ENCODE results near the gene UBE2Z. TPM values are rescaled to one million over a fixed set of nuclear protein-coding genes. Genes with fewer than 3 reads are reported as not detected.

UBE2Z gene
- polyA plus RNA-seq, 1 donor (not counting 4 experiments of a cell fraction or from before 2014, with no cell fraction given) = 132 TPM

DNA sequence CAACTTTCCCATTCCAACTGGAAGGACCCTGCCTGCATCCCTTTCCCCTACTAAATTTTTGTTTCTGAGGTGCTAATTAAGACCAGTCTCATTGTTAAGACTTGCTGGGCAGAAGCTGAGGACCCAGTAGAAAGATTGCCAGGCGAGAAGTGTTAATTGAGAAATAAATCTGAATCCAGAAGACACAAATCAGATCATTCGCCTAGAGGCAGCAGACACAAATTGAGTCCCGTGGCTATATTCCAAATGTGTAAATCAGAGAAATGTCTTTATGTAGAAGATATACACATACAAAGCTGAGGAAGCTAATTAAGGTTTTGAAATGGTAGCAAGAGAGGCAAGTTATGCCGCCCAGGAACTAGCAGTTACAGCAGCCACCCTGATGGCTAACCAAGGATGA is 47.8 kb upstream of the UBE2Z start:
- Histone ChIP-seq H4K20me1 (ENCODE audit: control insufficient read depth, extremely low read depth, insufficient read depth, low read length) (no peaks in the 10 kb centered on the region), H3K9me1 (ENCODE audit: control insufficient read depth, extremely low read depth, insufficient read depth, low read length) (no peaks in the 10 kb centered on the region), H3K36me3 (ENCODE audit: control insufficient read depth in 2 of 2, extremely low read depth in 1 of 2, insufficient read depth in 2 of 2, low read length in 2 of 2) (peaks cover 10 to 23% of the 10 kb centered on the region in 2 experiments), H2AFZ (ENCODE audit: control insufficient read depth, low read length) (no peak overlapping the region), H3K9ac (ENCODE audit: control insufficient read depth, extremely low read depth, insufficient read depth, low read length) (no peak overlapping the region), H3K9me3 (ENCODE audit: control insufficient read depth, low read depth, low read length) (no peaks in the 10 kb centered on the region), H3K27me3 (ENCODE audit: control insufficient read depth, extremely low read depth, insufficient read depth, low read length) (no peaks in the 10 kb centered on the region), H3K27ac (ENCODE audit: control insufficient read depth, insufficient read depth, low read length) (no peak overlapping the region), H3K79me2 (ENCODE audit: control insufficient read depth, insufficient read depth, low read length) (no peaks in the 10 kb centered on the region), H3K4me2 (ENCODE audit: control insufficient read depth, extremely low read depth, insufficient read depth, low read depth, low read length) (no peak overlapping the region), H3K4me3 (ENCODE audit: control insufficient read depth in 2 of 3, extremely low read depth in 1 of 3, insufficient read depth in 2 of 3, low read depth in 1 of 3, low read length in 3 of 3) (no peak overlapping the region), H3K4me1 (ENCODE audit: control insufficient read depth, extremely low read depth, insufficient read depth, low read length) (no peaks in the 10 kb centered on the region)
- DNase-seq (ENCODE audit: low read depth, low spot score) (no peak), FAIRE-seq (no peak)
- dilution Hi-C loops (cut with MboI; ENCODE audit: extremely low pct_ligation_motif_present, low sequenced_read_pairs) = no loop called here
- TF ChIP-seq EZH2 (IDR thresholded peaks at IDR 0.05; ENCODE audit: low read length) = no peak
- TF ChIP-seq, protein P1, sequence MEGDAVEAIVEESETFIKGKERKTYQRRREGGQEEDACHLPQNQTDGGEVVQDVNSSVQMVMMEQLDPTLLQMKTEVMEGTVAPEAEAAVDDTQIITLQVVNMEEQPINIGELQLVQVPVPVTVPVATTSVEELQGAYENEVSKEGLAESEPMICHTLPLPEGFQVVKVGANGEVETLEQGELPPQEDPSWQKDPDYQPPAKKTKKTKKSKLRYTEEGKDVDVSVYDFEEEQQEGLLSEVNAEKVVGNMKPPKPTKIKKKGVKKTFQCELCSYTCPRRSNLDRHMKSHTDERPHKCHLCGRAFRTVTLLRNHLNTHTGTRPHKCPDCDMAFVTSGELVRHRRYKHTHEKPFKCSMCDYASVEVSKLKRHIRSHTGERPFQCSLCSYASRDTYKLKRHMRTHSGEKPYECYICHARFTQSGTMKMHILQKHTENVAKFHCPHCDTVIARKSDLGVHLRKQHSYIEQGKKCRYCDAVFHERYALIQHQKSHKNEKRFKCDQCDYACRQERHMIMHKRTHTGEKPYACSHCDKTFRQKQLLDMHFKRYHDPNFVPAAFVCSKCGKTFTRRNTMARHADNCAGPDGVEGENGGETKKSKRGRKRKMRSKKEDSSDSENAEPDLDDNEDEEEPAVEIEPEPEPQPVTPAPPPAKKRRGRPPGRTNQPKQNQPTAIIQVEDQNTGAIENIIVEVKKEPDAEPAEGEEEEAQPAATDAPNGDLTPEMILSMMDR (optimal IDR thresholded peaks at IDR 0.05 in 1 of 3, IDR thresholded peaks at IDR 0.05 in 1 of 3, conservative IDR thresholded peaks at IDR 0.05 in 1 of 3; ENCODE audit: extremely low read depth in 1 of 3, insufficient read depth in 2 of 3, low read length in 3 of 3) = no peak

DNA sequence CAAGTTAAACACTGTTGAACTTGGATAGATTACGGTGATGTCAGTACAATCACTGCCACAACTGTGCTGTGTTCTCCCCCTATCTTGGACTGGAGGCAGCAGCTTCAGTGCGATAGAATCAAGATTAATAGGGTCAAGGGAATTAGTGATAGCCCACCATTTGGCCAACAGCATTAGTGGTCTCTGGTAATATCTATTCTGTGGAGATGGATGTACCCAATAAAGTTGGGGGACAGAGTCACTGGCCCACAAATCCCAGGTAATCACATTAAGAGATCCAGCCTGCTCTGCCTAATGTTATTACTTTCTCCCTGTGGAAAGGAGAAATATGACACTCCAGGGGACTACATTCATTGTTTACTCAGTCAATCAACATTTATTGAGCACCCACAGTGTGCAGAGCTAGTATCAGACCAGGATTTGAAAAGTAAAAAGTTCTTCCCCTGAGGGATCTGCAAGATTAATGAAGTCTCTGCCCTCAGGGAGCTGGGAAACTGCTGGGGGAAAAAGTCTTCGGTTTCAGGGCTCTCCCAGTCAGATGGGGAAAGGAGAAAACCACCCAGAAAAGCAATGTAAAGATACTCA is 39.2 kb upstream of the UBE2Z start:
- peaks cover 7% of the 10 kb centered on the region for H3K27me3 ChIP-seq (ENCODE audit: control insufficient read depth, extremely low read depth, insufficient read depth, low read length)
- H3K9me3 ChIP-seq (ENCODE audit: control insufficient read depth, low read depth, low read length) = no peaks in the 10 kb centered on the region
- no peak overlapping the region for H3K27ac ChIP-seq (ENCODE audit: control insufficient read depth, insufficient read depth, low read length)
- no peaks in the 10 kb centered on the region for H4K20me1 ChIP-seq (ENCODE audit: control insufficient read depth, extremely low read depth, insufficient read depth, low read length)
- H3K36me3 ChIP-seq (ENCODE audit: control insufficient read depth in 2 of 2, extremely low read depth in 1 of 2, insufficient read depth in 2 of 2, low read length in 2 of 2) = peaks cover 0 to 5% of the 10 kb centered on the region in 2 experiments
- no peak overlapping the region for H3K4me2 ChIP-seq (ENCODE audit: control insufficient read depth, extremely low read depth, insufficient read depth, low read depth, low read length)
- no peaks in the 10 kb centered on the region for H3K4me1 ChIP-seq (ENCODE audit: control insufficient read depth, extremely low read depth, insufficient read depth, low read length)
- dilution Hi-C loops (cut with MboI; ENCODE audit: extremely low pct_ligation_motif_present, low sequenced_read_pairs) = no loop called here
- TF ChIP-seq EZH2 (IDR thresholded peaks at IDR 0.05; ENCODE audit: low read length) = no peak
- TF ChIP-seq, protein P1 (optimal IDR thresholded peaks at IDR 0.05 in 1 of 3, IDR thresholded peaks at IDR 0.05 in 1 of 3, conservative IDR thresholded peaks at IDR 0.05 in 1 of 3; ENCODE audit: extremely low read depth in 1 of 3, insufficient read depth in 2 of 3, low read length in 3 of 3) = no peak
- H2AFZ ChIP-seq (ENCODE audit: control insufficient read depth, low read length) = no peak overlapping the region
- FAIRE-seq = no peak
- H3K79me2 ChIP-seq (ENCODE audit: control insufficient read depth, insufficient read depth, low read length) = no peaks in the 10 kb centered on the region
- H3K9ac ChIP-seq (ENCODE audit: control insufficient read depth, extremely low read depth, insufficient read depth, low read length) = no peak overlapping the region
- no peak for DNase-seq (ENCODE audit: low read depth, low spot score)
- no peaks in the 10 kb centered on the region for H3K9me1 ChIP-seq (ENCODE audit: control insufficient read depth, extremely low read depth, insufficient read depth, low read length)
- no peak overlapping the region for H3K4me3 ChIP-seq (ENCODE audit: control insufficient read depth in 2 of 3, extremely low read depth in 1 of 3, insufficient read depth in 2 of 3, low read depth in 1 of 3, low read length in 3 of 3)
